Tibial artery (tissue), 4 donors: Measurements from ENCODE around the gene RNF7.
A peak's percentile ranks its signal among the peaks of the same experiment; 100 is the strongest.

ENCODE experiments used
- DNase-seq, 2 donors: peaks; one replicate each; pipeline ENCODE4 v3.0.0-alpha.2; 2019
- H3K27ac ChIP-seq, 2 donors: fragments of 200-600 bp; sonication (generic) in 1 of 2; 1 replicate in 1 of 2; 2 replicates in 1 of 2; pipeline ENCODE4 v1.5.1; 2018 to 2019; ENCODE audit warnings: mild to moderate bottlenecking in 1 of 2
- H3K27me3 ChIP-seq, 2 donors: fragments of 200-600 bp; sonication (generic) in 1 of 2; one replicate each; pipeline versions ENCODE4 v1.5.1 to v1.6.0; 2016 to 2019
- H3K36me3 ChIP-seq, 3 donors: fragments of 200-600 bp; sonication (generic) in 2 of 3; one replicate each; pipeline ENCODE4 v1.5.1; 2016 to 2019; ENCODE audit warnings: mild to moderate bottlenecking in 2 of 3
- H3K4me1 ChIP-seq, 4 donors: fragments of 200-600 bp; sonication (generic) in 2 of 4; 1 replicate in 3 of 4; 2 replicates in 1 of 4; pipeline ENCODE4 v1.5.1; 2016 to 2019
- H3K4me3 ChIP-seq, 2 donors: fragments of 200-600 bp; sonication (generic) in 1 of 2; 1 replicate in 1 of 2; 2 replicates in 1 of 2; pipeline ENCODE4 v1.5.1; 2018 to 2019; ENCODE audit warnings: mild to moderate bottlenecking in 2 of 2
- H3K9me3 ChIP-seq, 3 donors: fragments of 200-600 bp; sonication (generic) in 1 of 3; one replicate each; pipeline ENCODE4 v1.5.1; 2016 to 2019
- intact Hi-C: fragments of 100-400 bp; cut with DNase I; formaldehyde crosslinking; loops from one replicate; pipeline ENCODE4 v1.15.0; 2023; ENCODE audit warnings: low total_unique reads
- TF ChIP-seq, protein P1 (sequence below), 2 experiments: fragments of 200-600 bp in 1 of 2; fragments of 450-650 bp in 1 of 2; IDR thresholded peaks; one replicate each; pipeline ENCODE4 v1.5.1; 2017 to 2019; ENCODE audit warnings: antibody characterized with exemption in 2 of 2, mild to moderate bottlenecking in 1 of 2, moderate library complexity in 1 of 2

Gene RNF7

DNA sequence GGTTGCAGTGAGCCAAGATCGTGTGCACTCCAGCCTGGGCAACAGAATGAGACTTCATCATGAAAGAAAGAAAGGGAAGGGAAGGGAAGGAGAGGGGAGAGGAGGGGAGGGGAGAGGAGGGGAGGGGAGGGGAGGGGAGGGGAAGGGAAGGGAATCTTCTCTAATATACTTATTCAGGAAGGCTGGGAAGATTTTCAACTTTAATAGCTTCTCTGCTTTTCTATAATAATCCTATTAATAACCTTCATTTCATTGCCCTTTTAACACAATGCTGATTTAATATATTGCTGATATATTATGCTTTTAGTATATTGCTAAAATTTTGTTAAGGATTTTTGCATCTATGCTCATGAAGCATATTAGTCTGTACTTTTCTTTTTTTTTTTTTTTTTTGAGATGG, 23.4 kb upstream of the RNF7 start:
- Histone ChIP-seq H3K27me3 (no peaks in the 10 kb centered on the region), H3K4me1 (peaks cover 0 to 21% (median 8%) of the 10 kb centered on the region in 4 donors), H3K27ac (no peak overlapping the region), H3K9me3 (no peaks in the 10 kb centered on the region), H3K4me3 (no peak overlapping the region), H3K36me3 (no peaks in the 10 kb centered on the region)
- intact Hi-C loops: no loop called here
- TF ChIP-seq, protein P1, sequence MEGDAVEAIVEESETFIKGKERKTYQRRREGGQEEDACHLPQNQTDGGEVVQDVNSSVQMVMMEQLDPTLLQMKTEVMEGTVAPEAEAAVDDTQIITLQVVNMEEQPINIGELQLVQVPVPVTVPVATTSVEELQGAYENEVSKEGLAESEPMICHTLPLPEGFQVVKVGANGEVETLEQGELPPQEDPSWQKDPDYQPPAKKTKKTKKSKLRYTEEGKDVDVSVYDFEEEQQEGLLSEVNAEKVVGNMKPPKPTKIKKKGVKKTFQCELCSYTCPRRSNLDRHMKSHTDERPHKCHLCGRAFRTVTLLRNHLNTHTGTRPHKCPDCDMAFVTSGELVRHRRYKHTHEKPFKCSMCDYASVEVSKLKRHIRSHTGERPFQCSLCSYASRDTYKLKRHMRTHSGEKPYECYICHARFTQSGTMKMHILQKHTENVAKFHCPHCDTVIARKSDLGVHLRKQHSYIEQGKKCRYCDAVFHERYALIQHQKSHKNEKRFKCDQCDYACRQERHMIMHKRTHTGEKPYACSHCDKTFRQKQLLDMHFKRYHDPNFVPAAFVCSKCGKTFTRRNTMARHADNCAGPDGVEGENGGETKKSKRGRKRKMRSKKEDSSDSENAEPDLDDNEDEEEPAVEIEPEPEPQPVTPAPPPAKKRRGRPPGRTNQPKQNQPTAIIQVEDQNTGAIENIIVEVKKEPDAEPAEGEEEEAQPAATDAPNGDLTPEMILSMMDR (IDR thresholded peaks at IDR 0.05): no peak
- DNase-seq: no peak

DNA sequence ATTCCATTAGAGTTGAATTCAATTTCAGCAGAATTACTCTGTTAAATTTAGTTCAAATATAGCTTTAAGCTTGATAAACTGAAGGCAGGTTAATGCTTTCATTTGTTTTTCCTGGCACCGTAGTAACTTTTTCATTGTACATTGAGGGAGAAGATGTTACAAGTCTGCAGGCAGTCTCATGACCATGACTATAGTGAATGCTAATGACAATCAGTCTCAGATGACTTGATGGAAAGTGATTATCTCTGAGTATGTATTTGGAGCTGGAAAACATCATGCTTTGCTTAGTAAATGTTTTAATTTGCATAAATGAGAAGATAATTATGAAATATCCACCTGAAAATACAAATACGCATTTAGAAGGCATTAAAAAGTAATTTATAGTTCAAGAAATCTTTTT, 16.0 kb upstream of the RNF7 start:
- intact Hi-C loops: no loop called here

DNA sequence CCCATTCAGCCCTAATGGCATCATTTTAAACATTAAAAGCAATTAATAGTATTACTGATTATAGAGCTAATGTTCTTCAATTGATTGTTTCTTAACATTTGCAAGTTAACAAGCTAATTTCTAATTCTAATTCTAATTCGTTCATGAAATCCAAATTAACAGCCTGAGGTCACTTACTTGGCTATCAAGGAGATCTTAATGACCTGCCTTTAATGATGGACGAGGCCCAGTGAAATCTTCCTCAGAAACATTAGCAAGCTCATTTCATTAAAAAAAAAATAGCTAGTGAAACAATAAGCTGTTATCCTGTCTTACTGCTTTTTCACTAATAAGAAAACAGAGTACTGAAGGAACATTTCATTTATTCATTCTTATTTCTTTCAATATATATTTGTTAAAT, 15.4 kb upstream of the RNF7 start:
- H3K9me3 ChIP-seq: no peaks in the 10 kb centered on the region
- no peak for DNase-seq
- intact Hi-C loops: no loop called here

More for the DNA sequence above, 16.0 kb upstream of the RNF7 start:
- H3K27me3 ChIP-seq: no peaks in the 10 kb centered on the region
- H3K9me3 ChIP-seq: no peaks in the 10 kb centered on the region
- H3K27ac ChIP-seq: no peak overlapping the region
- no peaks in the 10 kb centered on the region for H3K36me3 ChIP-seq
- peaks cover 0 to 27% (median 3%) of the 10 kb centered on the region in 4 donors for H3K4me1 ChIP-seq
- H3K4me3 ChIP-seq: no peak overlapping the region
- TF ChIP-seq, protein P1 (IDR thresholded peaks at IDR 0.05): no peak
- no peak for DNase-seq

DNA sequence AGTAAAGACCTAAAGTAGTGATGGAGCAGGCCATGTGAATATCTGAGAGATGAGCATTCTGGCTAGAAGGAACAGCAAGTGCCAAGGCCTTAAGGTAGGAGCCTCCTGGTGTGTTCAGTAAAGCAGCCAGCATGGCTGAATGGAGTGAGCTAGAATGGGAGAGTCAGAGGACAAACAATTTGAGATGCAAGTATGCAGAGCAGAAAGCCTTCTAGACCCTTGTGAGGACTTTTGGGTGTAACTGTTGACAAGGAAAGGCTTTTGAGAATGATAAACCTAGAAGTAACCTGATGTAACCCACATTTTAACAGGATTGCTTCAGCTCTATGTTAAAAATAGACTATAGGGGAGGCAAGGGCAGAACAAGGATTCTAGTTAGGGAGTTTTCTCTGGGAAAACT, 14.8 kb upstream of the RNF7 start:
- Histone ChIP-seq H3K9me3 (no peaks in the 10 kb centered on the region), H3K27me3 (no peaks in the 10 kb centered on the region), H3K36me3 (no peaks in the 10 kb centered on the region), H3K27ac (peak overlapping the region in 1 of 2 donors; percentile 73), H3K4me3 (no peak overlapping the region), H3K4me1 (peaks cover 0 to 29% (median 3%) of the 10 kb centered on the region in 4 donors)
- no peak for DNase-seq
- TF ChIP-seq, protein P1 (IDR thresholded peaks at IDR 0.05): no peak
- intact Hi-C loops: no loop called here

More for the DNA sequence above, 15.4 kb upstream of the RNF7 start:
- no peaks in the 10 kb centered on the region for H3K36me3 ChIP-seq
- TF ChIP-seq, protein P1 (IDR thresholded peaks at IDR 0.05): no peak
- H3K4me3 ChIP-seq: no peak overlapping the region
- peak overlapping the region in 1 of 2 donors; percentile 73 for H3K27ac ChIP-seq
- H3K27me3 ChIP-seq: no peaks in the 10 kb centered on the region
- H3K4me1 ChIP-seq: peaks cover 0 to 27% (median 3%) of the 10 kb centered on the region in 4 donors

DNA sequence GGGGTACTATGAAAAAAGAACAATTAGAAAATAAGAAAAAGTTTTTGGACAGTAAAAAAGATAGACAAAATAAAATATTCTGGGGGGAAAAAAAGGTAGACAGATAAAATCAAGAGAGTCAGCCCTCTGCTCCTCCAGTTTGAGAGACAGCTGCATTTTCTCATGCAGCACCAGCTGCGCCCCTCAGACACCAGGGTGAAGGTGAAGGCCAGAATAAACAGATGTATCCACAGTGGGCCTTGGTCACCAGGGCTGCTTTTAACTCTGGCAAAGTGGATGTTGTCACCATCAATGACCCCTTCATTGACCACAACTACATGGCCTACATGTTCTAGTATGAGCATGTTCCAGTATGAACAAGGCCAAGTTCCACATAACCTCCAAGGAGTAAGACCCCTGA, 13.9 kb upstream of the RNF7 start:
- DNase-seq: no peak
- Histone ChIP-seq H3K4me1 (peaks cover 0 to 33% (median 3%) of the 10 kb centered on the region in 4 donors), H3K9me3 (no peaks in the 10 kb centered on the region), H3K4me3 (no peak overlapping the region), H3K36me3 (no peaks in the 10 kb centered on the region), H3K27ac (peak overlapping the region; percentile 10 to 73), H3K27me3 (no peaks in the 10 kb centered on the region)
- intact Hi-C loops: no loop called here
- TF ChIP-seq, protein P1 (IDR thresholded peaks at IDR 0.05): no peak

DNA sequence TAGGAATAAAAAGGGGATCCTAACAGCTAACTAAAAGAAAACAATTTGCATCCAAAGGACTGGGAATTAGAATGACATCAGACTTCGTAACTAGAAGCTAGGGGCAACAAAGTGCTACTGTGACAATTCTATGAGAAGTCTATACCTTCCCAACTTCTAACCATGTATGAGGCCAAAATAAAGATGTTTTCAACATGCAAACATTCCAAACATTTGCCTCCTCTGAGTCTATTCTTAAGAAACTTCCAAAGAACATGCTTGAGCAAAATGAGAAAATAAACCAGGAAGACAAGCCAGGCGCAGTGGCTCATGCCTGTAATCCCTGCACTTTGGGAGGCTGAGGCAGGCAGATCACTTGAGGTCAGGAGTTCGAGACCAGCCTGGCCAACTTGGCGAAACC, 13.1 kb upstream of the RNF7 start:
- no peaks in the 10 kb centered on the region for H3K27me3 ChIP-seq

More for the DNA sequence above, 13.1 kb upstream of the RNF7 start:
- Histone ChIP-seq H3K4me1 (peaks cover 0 to 33% (median 3%) of the 10 kb centered on the region in 4 donors), H3K36me3 (no peaks in the 10 kb centered on the region), H3K4me3 (no peak overlapping the region), H3K9me3 (no peaks in the 10 kb centered on the region), H3K27ac (peak overlapping the region in 1 of 2 donors; percentile 73)
- TF ChIP-seq, protein P1 (IDR thresholded peaks at IDR 0.05): no peak
- intact Hi-C loops: no loop called here
- no peak for DNase-seq
